Stomach smooth muscle (tissue), 2 donors: ENCODE measurements around the gene ATRNL1.

Source experiments
- H3K27ac ChIP-seq: one replicate; pipeline ENCODE4 v1.7.0; 2013; ENCODE audit warnings: mild to moderate bottlenecking, low read length, inconsistent platforms
- H3K27me3 ChIP-seq, 2 donors: one replicate each; pipeline ENCODE4 v1.7.0; 2013; ENCODE audit warnings: low read length in 2 of 2; ENCODE audit not compliant: insufficient read depth in 2 of 2, control insufficient read depth in 1 of 2
- H3K36me3 ChIP-seq, 2 donors: one replicate each; pipeline ENCODE4 v1.7.0; 2013; ENCODE audit warnings: low read length in 2 of 2; ENCODE audit not compliant: control insufficient read depth in 2 of 2, insufficient read depth in 2 of 2
- H3K4me1 ChIP-seq: one replicate; pipeline ENCODE4 v1.7.0; 2013; ENCODE audit warnings: low read length; ENCODE audit not compliant: control insufficient read depth, insufficient read depth
- H3K4me3 ChIP-seq, 2 donors: one replicate each; pipeline ENCODE4 v1.7.0; 2013; ENCODE audit warnings: low read length in 2 of 2
- H3K9ac ChIP-seq, 2 donors: one replicate each; pipeline ENCODE4 v1.7.0; 2013; ENCODE audit warnings: low read length in 2 of 2, mild to moderate bottlenecking in 1 of 2
- H3K9me3 ChIP-seq, 2 donors: one replicate each; pipeline ENCODE4 v1.7.0; 2013; ENCODE audit warnings: low read length in 2 of 2; ENCODE audit not compliant: control insufficient read depth in 2 of 2
- donor health status: healthy.
- donor health status: Pancreatic carcinoma.

ATRNL1 gene

DNA sequence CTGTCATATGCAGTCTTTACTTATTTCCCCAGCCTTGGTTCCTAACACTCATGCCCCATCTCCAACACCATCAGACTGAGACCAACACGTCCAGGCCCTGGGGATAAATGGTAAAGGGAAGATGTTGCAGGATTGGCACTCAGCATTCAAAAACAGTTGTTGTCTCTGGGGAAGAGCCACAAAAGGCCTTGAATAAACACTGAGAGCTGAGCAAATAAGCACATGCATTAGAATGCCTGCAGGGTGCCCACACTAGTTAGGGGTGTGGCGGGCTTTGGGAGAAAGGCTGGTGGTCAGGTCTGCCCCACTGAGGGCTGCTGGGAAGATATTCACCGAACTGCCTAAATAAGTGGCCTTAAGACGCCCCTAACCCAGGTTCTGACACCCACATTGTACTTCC is 788.9 kb downstream of the ATRNL1 start:
- H3K9me3 ChIP-seq: no peaks in the 10 kb centered on the region
- H3K9ac ChIP-seq: no peak overlapping the region

DNA sequence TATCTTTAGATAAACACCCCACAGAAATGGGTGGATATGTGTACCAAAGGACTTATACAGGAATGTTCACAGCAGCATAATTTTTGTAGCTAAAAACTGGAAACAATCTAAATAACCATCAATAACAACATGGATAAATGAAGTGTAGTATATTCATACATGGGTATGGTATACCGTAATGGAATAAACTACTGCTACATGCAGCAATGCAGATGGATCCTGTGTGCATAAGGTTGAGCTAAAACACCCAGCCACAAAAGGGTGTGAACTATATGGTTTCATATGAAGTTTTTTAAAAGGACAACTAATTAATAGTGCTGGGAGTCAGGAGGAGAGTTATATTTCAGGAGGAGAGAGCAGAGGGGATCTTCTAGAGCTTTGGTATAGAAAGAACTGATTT is 790.2 kb downstream of the ATRNL1 start:
- Histone ChIP-seq H3K27me3 (no peaks in the 10 kb centered on the region), H3K4me1 (no peaks in the 10 kb centered on the region), H3K9ac (no peak overlapping the region), H3K9me3 (no peaks in the 10 kb centered on the region), H3K27ac (no peak overlapping the region), H3K4me3 (no peak overlapping the region), H3K36me3 (no peaks in the 10 kb centered on the region)

More for the DNA sequence above, 788.9 kb downstream of the ATRNL1 start:
- H3K36me3 ChIP-seq: no peaks in the 10 kb centered on the region
- H3K27ac ChIP-seq: no peak overlapping the region
- no peaks in the 10 kb centered on the region for H3K4me1 ChIP-seq
- no peaks in the 10 kb centered on the region for H3K27me3 ChIP-seq
- no peak overlapping the region for H3K4me3 ChIP-seq

DNA sequence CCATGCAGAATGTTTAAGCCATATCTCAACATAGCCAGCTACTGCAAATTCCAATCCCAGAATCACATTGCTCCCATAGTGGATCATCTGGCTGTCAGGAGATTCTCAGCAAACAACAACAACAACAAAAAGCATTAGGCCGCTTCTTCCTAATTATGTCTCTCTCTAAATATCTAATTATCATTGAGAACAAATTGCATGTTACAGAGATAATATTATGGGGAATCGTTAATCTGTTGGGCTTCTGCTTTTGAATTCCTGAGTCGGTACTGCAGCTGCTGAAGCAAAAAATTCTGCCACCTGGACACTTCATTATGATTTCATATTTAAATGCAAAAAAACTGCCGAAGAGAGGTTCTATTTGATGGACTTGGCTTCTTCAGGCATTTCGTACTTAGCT is 791.2 kb downstream of the ATRNL1 start:
- Histone ChIP-seq H3K27me3 (no peaks in the 10 kb centered on the region), H3K27ac (no peak overlapping the region), H3K9me3 (no peaks in the 10 kb centered on the region), H3K4me3 (no peak overlapping the region), H3K36me3 (no peaks in the 10 kb centered on the region), H3K9ac (no peak overlapping the region), H3K4me1 (no peaks in the 10 kb centered on the region)

DNA sequence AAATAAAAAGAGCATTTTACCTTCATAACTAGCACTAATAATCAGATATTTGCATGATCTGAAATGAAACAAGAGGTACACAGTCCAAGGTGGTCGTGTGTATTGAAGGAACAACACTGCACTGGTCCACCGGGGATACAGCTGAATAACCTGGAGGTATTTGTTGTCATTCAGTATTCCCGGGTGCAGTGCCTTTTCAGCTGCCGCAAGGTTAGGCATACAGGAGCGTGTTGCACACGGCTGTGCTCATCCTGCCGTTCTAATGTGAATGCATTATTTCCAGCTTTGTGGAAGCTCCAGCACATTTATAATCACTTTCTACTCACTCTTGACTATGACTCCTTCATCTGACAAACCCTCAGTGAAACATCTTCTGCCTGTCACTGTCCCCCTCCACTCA is 802.0 kb downstream of the ATRNL1 start:
- Histone ChIP-seq H3K9me3 (no peaks in the 10 kb centered on the region), H3K36me3 (no peaks in the 10 kb centered on the region), H3K27ac (no peak overlapping the region), H3K4me1 (no peaks in the 10 kb centered on the region), H3K9ac (no peak overlapping the region), H3K27me3 (no peaks in the 10 kb centered on the region), H3K4me3 (no peak overlapping the region)

DNA sequence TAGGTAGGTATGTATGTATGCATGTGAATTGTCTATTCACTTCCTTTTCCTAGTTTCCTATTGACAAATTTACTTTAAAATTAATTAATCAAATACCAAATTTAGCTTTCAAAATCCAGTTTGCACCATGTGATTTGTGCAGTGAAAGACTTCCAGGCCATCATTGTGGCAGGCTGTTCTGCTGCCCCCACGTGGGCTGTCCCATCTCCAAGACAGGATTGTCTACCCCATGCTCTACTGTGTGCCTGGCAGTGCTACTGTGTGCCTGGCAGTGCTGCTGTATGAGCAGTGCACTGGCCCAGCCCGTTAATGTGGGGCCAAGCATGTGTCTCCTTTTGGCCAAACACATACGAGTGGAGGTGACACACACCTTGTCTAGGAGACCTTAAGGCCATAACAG is 805.1 kb downstream of the ATRNL1 start:
- Histone ChIP-seq H3K27ac (no peak overlapping the region), H3K9ac (no peak overlapping the region), H3K9me3 (no peaks in the 10 kb centered on the region), H3K4me1 (no peaks in the 10 kb centered on the region), H3K4me3 (no peak overlapping the region), H3K27me3 (no peaks in the 10 kb centered on the region), H3K36me3 (no peaks in the 10 kb centered on the region)

DNA sequence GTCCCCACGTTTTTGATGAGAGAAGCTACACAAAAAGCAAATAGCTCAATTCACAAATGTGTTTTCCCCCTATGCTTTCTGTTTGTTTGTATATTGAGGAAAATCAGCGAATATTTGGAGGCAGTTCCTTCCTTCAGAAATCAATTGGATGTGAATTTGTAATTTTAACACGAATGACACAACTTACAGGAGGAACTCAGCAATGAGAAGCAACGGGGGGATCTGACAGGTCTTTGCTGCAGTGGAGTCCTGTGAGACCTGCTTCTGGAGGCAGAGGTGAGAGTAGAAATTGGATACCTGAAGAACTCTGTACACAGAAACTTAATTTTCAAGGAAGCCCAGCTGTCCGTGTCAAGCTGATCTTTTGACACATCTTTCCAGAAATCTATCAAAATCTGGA is 809.4 kb downstream of the ATRNL1 start:
- Histone ChIP-seq H3K9ac (no peak overlapping the region), H3K9me3 (no peaks in the 10 kb centered on the region), H3K4me1 (no peaks in the 10 kb centered on the region), H3K27me3 (no peaks in the 10 kb centered on the region), H3K4me3 (no peak overlapping the region), H3K36me3 (no peaks in the 10 kb centered on the region), H3K27ac (no peak overlapping the region)

DNA sequence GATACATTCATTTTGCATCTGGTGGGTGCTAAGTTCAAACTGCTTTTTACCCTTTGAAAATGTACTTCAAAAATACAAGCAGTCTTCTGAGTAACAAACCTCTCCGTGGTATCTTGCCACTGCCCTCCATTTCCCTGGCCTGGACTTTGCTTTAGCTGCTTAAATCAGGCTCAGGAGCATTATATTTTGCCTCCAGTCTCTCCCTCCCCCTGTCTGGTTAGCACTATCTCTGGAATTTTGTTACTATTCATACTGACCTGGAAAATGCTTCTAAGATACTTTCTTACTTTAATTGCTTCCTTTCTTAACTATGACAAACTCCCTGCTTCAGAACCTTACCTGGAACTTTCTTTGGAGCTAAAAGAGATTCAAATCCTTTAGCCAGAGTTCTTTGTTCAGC is 810.0 kb downstream of the ATRNL1 start:
- H3K9ac ChIP-seq: no peak overlapping the region
- H3K27ac ChIP-seq: no peak overlapping the region
- no peaks in the 10 kb centered on the region for H3K4me1 ChIP-seq
- H3K9me3 ChIP-seq: no peaks in the 10 kb centered on the region
- no peaks in the 10 kb centered on the region for H3K36me3 ChIP-seq
- no peaks in the 10 kb centered on the region for H3K27me3 ChIP-seq
- no peak overlapping the region for H3K4me3 ChIP-seq

DNA sequence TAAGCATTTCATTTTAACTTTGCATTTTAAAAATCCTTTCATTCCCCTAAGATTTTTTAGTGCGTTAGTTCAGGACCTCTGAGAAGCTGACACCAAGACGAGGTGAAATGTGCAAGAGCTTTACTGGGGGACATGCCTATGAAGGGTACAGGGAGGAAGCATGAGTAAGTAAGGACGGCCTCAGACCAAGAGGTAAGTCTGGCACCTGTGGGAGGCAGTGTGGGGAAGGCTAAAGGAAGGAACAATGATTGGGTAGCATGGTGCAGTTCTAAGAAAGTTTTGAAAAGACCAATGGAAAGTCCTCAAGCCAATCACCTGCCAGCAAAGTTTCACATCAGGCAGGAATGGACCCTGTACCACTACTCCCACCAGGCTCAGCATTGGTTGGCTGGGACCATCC is 810.7 kb downstream of the ATRNL1 start:
- Histone ChIP-seq H3K9me3 (no peaks in the 10 kb centered on the region), H3K27ac (no peak overlapping the region), H3K4me1 (no peaks in the 10 kb centered on the region), H3K4me3 (no peak overlapping the region), H3K36me3 (no peaks in the 10 kb centered on the region), H3K27me3 (no peaks in the 10 kb centered on the region), H3K9ac (no peak overlapping the region)

DNA sequence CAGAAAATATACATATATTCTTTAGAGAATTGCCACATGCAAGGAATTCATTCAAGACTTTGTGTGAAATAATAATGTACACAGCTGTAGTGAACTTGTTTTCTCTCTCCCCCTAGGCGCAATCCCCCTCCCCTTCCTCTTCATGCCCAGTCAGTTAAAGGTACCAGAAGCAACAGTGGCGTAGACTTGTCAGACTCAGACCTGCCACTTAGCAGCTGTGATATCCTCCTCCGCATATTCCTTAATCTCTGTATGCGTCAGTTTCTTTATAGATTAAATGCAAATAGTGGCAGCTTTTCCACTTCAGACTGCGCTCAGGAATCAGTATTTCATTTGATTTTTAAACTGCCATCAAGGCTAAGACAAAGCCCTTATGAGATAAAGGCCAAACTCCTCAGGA is 815.9 kb downstream of the ATRNL1 start:
- H3K9ac ChIP-seq: no peak overlapping the region
- H3K36me3 ChIP-seq: no peaks in the 10 kb centered on the region
- no peaks in the 10 kb centered on the region for H3K4me1 ChIP-seq
- H3K27me3 ChIP-seq: no peaks in the 10 kb centered on the region
- H3K4me3 ChIP-seq: no peak overlapping the region
- H3K9me3 ChIP-seq: no peaks in the 10 kb centered on the region
- H3K27ac ChIP-seq: no peak overlapping the region

DNA sequence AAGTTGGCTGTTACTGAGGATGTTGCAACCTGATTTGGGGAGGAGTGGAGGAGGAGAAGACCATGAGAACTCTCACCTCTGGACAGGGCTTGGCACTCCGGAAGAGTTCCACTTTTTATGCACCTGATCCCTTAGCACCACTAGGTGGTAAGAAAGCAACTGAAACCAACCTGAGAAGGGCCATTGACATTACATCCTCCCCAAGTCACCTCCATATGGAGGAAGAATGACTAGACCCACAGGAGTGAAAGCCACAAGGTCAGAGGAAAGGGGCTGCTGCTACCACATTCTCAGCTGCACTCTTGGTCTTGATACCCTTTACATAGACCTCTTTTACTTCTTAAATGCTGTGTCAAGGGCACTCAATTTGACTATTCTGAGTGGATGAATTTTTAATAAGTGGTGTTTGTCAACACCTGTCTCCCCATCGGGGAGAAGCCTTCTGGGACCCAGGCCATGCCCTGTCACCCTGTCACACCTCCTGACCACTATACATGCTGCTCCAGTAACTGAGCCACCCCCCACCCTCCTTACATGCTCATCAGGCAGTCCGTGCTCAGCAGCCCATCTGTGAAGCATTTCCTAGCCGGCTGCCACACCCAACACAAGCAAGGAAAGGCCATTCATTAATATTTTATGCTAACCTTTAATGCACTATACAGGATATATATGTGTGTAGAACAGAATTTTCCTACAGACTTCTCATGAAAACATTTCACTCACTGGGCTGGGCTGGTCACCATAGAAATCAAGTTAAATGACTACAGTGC is 817.0 kb downstream of the ATRNL1 start:
- Histone ChIP-seq H3K27ac (no peak overlapping the region), H3K9ac (no peak overlapping the region), H3K4me3 (no peak overlapping the region), H3K27me3 (no peaks in the 10 kb centered on the region), H3K9me3 (no peaks in the 10 kb centered on the region), H3K36me3 (no peaks in the 10 kb centered on the region), H3K4me1 (no peaks in the 10 kb centered on the region)

DNA sequence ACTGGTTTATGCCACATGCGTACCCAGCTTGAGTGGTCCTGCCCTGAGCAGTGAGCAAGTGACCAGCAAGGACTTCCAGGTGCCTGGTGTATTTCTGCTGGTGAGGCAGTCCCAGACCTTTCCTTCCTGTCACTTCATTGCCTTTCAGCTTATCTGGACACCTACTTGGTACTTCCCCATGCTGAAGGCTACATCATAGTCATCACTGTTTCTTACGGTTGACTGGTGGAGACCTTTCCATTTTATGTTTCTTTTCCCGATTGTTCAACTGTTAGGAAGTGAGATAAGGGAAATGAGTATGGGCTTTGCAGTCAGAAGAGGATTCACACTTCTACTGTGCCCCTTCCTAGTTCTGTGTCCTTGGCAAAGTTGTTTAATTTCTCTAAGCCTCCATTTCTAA is 821.3 kb downstream of the ATRNL1 start:
- Histone ChIP-seq H3K27ac (no peak overlapping the region), H3K4me1 (no peaks in the 10 kb centered on the region), H3K9ac (no peak overlapping the region), H3K27me3 (no peaks in the 10 kb centered on the region), H3K36me3 (no peaks in the 10 kb centered on the region), H3K4me3 (no peak overlapping the region), H3K9me3 (no peaks in the 10 kb centered on the region)
